ENCODE measurements around the gene TNIP1.

Gene TNIP1

GRCh38 chr5:151123897-151124751, 43.3 kb upstream of the TNIP1 start:
- no peak overlapping the region for H3K4me3 ChIP-seq (ENCODE audit: low read length)
- no peak for TF ChIP-seq CTCF (IDR thresholded peaks at IDR 0.05; ENCODE audit: insufficient read depth, low read depth, low read length, missing control alignments)
- DNase-seq (ENCODE audit: low read depth): peak; percentile 32

GRCh38 chr5:151122828-151123227, 42.0 kb upstream of the TNIP1 start:
- no peak overlapping the region for H3K4me3 ChIP-seq (ENCODE audit: low read length)
- TF ChIP-seq CTCF (IDR thresholded peaks at IDR 0.05; ENCODE audit: insufficient read depth, low read depth, low read length, missing control alignments): no peak
- DNase-seq (ENCODE audit: low read depth): no peak

- DNase-seq (ENCODE audit: low read depth): no peak
- H3K4me3 ChIP-seq (ENCODE audit: low read length): no peak overlapping the region
- TF ChIP-seq CTCF (IDR thresholded peaks at IDR 0.05; ENCODE audit: insufficient read depth, low read depth, low read length, missing control alignments): no peak
Measured at GRCh38 chr5:151121665-151122064, 40.8 kb upstream of the TNIP1 start.

- DNase-seq (ENCODE audit: low read depth): no peak
- TF ChIP-seq CTCF (IDR thresholded peaks at IDR 0.05; ENCODE audit: insufficient read depth, low read depth, low read length, missing control alignments): no peak
- H3K4me3 ChIP-seq (ENCODE audit: low read length): no peak overlapping the region
Measured at GRCh38 chr5:151121095-151121494, 40.3 kb upstream of the TNIP1 start.

GRCh38 chr5:151118913-151119575, 38.2 kb upstream of the TNIP1 start:
- no peak for DNase-seq (ENCODE audit: low read depth)
- no peak for TF ChIP-seq CTCF (IDR thresholded peaks at IDR 0.05; ENCODE audit: insufficient read depth, low read depth, low read length, missing control alignments)
- no peak overlapping the region for H3K4me3 ChIP-seq (ENCODE audit: low read length)

GRCh38 chr5:151115272-151115905, 34.6 kb upstream of the TNIP1 start:
- DNase-seq (ENCODE audit: low read depth): peak; percentile 63
- no peak overlapping the region for H3K4me3 ChIP-seq (ENCODE audit: low read length)
- TF ChIP-seq CTCF (IDR thresholded peaks at IDR 0.05; ENCODE audit: insufficient read depth, low read depth, low read length, missing control alignments): peak; percentile 99

Data from epithelial cell of esophagus (primary cell).